ENCODE data around the gene FBXL4. TPM values are rescaled to one million over a fixed set of nuclear protein-coding genes. Genes with fewer than 3 reads are reported as not detected.

Gene FBXL4
- total and polyA plus RNA-seq, 2 experiments from 2014 or later, result 7.2 to 12.7 TPM

DNA sequence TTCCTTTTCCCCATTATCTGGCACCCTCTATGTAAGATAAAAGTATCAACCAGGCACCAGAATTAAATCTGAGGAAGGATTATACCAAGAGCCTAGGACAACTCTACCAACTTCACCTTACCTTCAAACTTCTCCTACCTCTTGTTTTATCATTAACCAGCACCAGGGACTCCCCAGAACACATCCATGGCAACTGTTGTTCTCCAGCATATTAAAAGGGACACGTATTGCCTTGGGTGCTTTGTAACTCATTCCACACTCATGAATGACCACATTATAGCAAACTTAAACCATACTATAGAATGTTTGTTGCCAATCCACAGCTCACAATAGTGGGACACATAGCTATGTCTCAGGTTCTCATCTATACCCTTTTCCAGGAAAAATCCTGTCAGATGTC is 11.9 kb upstream of the FBXL4 start:
- no peaks in the 10 kb centered on the region for H3K27me3 ChIP-seq
- no peaks in the 10 kb centered on the region for H3K9me3 ChIP-seq (ENCODE audit: low read depth)
- no peak for TF ChIP-seq CTCF (IDR thresholded peaks at IDR 0.05; ENCODE audit: low read depth, low read length)
- H3K36me3 ChIP-seq, result no peaks in the 10 kb centered on the region
- H3K4me1 ChIP-seq (ENCODE audit: low read depth), result peaks cover 4% of the 10 kb centered on the region
- H3K27ac ChIP-seq, result no peak overlapping the region
- no peak overlapping the region for H3K4me3 ChIP-seq
- DNase-seq (ENCODE audit: low read depth in 1 of 2, low spot score in 1 of 2), result no peak

DNA sequence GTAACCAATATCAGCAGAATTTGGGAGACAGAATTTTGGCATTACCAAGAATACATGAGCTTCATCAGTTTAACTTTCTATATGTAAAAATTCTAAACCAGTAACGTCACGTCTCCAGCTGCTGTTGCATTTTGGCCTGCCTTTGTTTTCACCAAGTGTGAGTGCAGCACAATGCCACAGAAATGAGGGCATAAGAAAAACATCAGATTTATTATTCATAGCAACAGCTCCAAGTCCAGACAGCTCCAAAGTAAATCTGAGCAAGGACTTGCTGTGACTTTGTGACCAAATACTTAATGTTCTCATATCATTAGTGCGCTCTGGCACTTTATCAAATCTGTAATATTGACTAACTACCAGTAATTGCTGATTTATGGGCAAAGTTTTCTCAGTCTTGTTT is 11.0 kb upstream of the FBXL4 start:
- no peaks in the 10 kb centered on the region for H3K9me3 ChIP-seq (ENCODE audit: low read depth)
- no peak for DNase-seq (ENCODE audit: low read depth in 1 of 2, low spot score in 1 of 2)
- TF ChIP-seq CTCF (IDR thresholded peaks at IDR 0.05; ENCODE audit: low read depth, low read length), result no peak
- no peak overlapping the region for H3K27ac ChIP-seq
- H3K27me3 ChIP-seq, result no peaks in the 10 kb centered on the region
- no peaks in the 10 kb centered on the region for H3K36me3 ChIP-seq
- no peak overlapping the region for H3K4me3 ChIP-seq
- no peaks in the 10 kb centered on the region for H3K4me1 ChIP-seq (ENCODE audit: low read depth)

GRCh38 chr6:98957450-98957849 is 9.7 kb upstream of the FBXL4 start:
- DNase-seq (ENCODE audit: low read depth in 1 of 2, low spot score in 1 of 2), result peak in 1 of 2 donors; percentile 58
- H3K27me3 ChIP-seq, result no peaks in the 10 kb centered on the region
- H3K27ac ChIP-seq, result no peak overlapping the region
- H3K4me3 ChIP-seq, result no peak overlapping the region
- H3K36me3 ChIP-seq, result no peaks in the 10 kb centered on the region
- no peaks in the 10 kb centered on the region for H3K4me1 ChIP-seq (ENCODE audit: low read depth)
- no peak for TF ChIP-seq CTCF (IDR thresholded peaks at IDR 0.05; ENCODE audit: low read depth, low read length)
- no peaks in the 10 kb centered on the region for H3K9me3 ChIP-seq (ENCODE audit: low read depth)

DNA sequence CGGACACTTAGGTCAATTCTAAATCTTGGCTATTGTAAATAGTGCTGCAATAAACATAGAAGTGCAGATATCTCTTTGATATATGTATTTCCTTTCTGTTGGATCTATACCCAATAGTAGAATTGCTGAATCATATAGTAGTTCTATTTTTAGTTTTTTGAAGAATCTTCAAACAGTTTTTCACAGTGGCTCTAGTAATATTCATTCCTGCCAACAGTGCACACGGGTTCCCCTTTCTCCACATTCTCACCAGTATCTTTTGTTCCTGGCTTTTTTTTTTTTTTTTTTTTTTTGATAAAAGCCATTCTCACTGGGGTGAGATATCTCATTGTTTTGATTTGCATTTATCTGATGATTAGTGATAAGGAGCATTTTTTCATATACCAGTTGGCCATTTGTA is 1.8 kb upstream of the FBXL4 start:
- TF ChIP-seq CTCF (IDR thresholded peaks at IDR 0.05; ENCODE audit: low read depth, low read length), result no peak
- H3K9me3 ChIP-seq (ENCODE audit: low read depth), result no peaks in the 10 kb centered on the region
- peaks cover 6% of the 10 kb centered on the region for H3K4me1 ChIP-seq (ENCODE audit: low read depth)
- no peak for DNase-seq (ENCODE audit: low read depth in 1 of 2, low spot score in 1 of 2)
- no peaks in the 10 kb centered on the region for H3K27me3 ChIP-seq
- no peak overlapping the region for H3K27ac ChIP-seq
- no peak overlapping the region for H3K4me3 ChIP-seq
- H3K36me3 ChIP-seq, result no peaks in the 10 kb centered on the region

- Histone ChIP-seq H3K4me3 (peak overlapping the region; percentile 96), H3K36me3 (no peaks in the 10 kb centered on the region), H3K27ac (peak overlapping the region; percentile 82), H3K27me3 (no peaks in the 10 kb centered on the region), H3K4me1 (ENCODE audit: low read depth) (peaks cover 6% of the 10 kb centered on the region), H3K9me3 (ENCODE audit: low read depth) (no peaks in the 10 kb centered on the region)
- no peak for TF ChIP-seq CTCF (IDR thresholded peaks at IDR 0.05; ENCODE audit: low read depth, low read length)
- DNase-seq (ENCODE audit: low read depth in 1 of 2, low spot score in 1 of 2), result peak in 1 of 2 donors; percentile 9
Measured at GRCh38 chr6:98946879-98947410, 801 bp downstream of the FBXL4 start.

Data from cardiac muscle cell (in vitro differentiated cells and primary cell).